H1 (cell line): Measurements from ENCODE around the gene TLCD2.

ENCODE experiments used
- BACH1 ChIP-seq: IDR thresholded peaks from 2 replicates; pipeline ENCODE4 v1.6.1; 2012; ENCODE audit warnings: low read length, improper control_type of control experiment
- BRCA1 ChIP-seq: IDR thresholded peaks from 2 replicates; pipeline ENCODE4 v1.6.1; 2012; ENCODE audit warnings: low read depth, low read length, improper control_type of control experiment
- EZH2 ChIP-seq: fragments of 200-600 bp; sonication (generic); IDR thresholded peaks from 2 replicates; pipeline ENCODE4 v1.7.1; 2012; ENCODE audit warnings: low read depth, mild to moderate bottlenecking, moderate library complexity, low read length, inconsistent platforms; ENCODE audit not compliant: severe bottlenecking
- MAX ChIP-seq: IDR thresholded peaks from 2 replicates; pipeline ENCODE4 v1.6.1; 2012; ENCODE audit warnings: inconsistent platforms
- POLR2AphosphoS5 ChIP-seq: IDR thresholded peaks from 2 replicates; pipeline ENCODE4 v1.6.1; 2011; ENCODE audit warnings: low read depth, low read length
- RAD21 ChIP-seq, 2 experiments: IDR thresholded peaks in 1 of 2; conservative IDR thresholded peaks in 1 of 2; 2 replicates each; pipeline ENCODE4 v1.6.1; 2011; ENCODE audit warnings: low read depth in 2 of 2, low read length in 2 of 2, improper control_type of control experiment in 1 of 2, inconsistent platforms in 1 of 2, mild to moderate bottlenecking in 1 of 2, moderate library complexity in 1 of 2
- RNF2 ChIP-seq: fragments of 200-900, 300-1000 bp; sonication (generic); IDR thresholded peaks from 2 replicates; pipeline ENCODE4 v1.7.1; 2016; ENCODE audit warnings: borderline replicate concordance, low read depth, mild to moderate bottlenecking, antibody characterized with exemption, low read length; ENCODE audit not compliant: poor library complexity, severe bottlenecking; ENCODE audit errors: missing control alignments
- RXRA ChIP-seq: IDR thresholded peaks from 2 replicates; pipeline ENCODE4 v1.6.1; 2011; ENCODE audit warnings: low read depth, mild to moderate bottlenecking, low read length, moderate library complexity; ENCODE audit not compliant: insufficient read depth
- SAP30 ChIP-seq: fragments of 300-600 bp; sonication (generic); IDR thresholded peaks from 2 replicates; pipeline ENCODE4 v1.7.1; 2012; ENCODE audit warnings: low read length, moderate library complexity, mild to moderate bottlenecking, inconsistent platforms; ENCODE audit not compliant: insufficient read depth, insufficient replicate concordance

DNA sequence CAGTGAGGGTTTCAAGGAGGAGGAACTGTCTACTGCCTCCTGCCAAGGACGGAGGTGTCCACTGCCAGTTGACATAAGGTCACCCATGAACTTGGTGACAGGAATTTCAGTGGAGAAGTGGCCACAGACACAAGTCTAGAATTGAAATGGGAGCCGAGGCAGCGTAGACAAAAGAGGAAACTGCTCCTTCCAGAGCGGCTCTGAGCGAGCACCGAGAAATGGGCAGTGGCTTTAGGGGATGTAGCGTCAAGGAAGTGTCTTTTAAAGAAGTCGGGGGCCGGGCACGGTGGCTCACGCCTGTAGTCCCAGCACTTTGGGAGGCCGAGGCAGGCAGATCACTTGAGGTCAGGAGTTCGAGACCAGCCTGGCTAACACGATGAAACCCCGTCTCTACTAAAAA is 48.6 kb upstream of the TLCD2 start:
- TF ChIP-seq SAP30 (no peak), RAD21 (IDR thresholded peaks at IDR 0.05 in 1 of 2, conservative IDR thresholded peaks at IDR 0.05 in 1 of 2; ENCODE audit: low read depth in 2 of 2, low read length in 2 of 2) (no peak), EZH2 (no peak), RXRA (no peak), POLR2AphosphoS5 (no peak), RNF2 (no peak), MAX (no peak), BACH1 (no peak), BRCA1 (no peak)
